ENCODE results near the gene FAM241B. TPM values are rescaled to one million over a fixed set of nuclear protein-coding genes. Genes with fewer than 3 reads are reported as not detected.

The FAM241B gene
- total RNA-seq, 2 experiments from 2014 or later: 5.4 to 6.1 TPM

DNA sequence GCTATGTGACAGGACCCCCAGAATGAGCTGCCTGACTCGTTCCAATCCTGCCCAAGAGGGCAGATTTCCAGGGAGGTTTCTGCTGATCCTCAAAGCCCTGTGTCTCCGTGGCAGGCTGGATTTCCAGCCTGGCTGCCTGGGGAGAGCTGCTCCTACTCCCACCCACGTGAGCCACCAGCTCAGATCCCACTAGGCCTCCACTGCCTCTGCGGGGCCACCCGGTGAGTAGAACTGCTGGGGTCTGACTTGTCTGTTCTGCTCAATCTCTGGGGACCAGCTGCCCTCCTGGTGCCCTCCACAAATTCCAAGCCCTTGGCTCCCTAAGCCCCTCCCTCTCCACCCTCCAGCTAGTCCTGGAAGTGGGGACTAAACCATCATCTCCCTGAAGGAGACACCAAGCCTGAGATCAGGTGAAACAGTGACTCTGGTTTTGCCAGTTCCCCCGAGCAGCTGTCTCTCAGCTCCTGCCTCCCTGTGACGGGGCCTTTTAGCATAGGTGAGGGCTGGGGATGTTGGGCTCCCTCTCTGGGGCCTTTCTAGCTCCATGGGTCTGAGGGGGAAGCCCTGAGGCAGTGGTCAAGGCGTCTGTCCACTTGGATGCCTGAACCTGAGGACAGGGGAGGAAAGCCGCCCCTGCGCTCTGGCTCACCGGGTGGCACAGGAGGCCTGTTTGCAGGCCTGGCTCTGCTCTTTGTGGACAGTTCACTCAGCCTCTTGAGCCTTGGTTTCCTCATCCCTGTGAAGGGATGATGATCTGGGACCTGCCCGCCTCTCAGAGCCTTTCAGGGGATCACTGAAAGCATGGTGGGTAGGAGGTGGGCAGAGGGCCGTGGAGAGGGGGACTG, 5.6 kb downstream of the FAM241B start:
- peaks cover 7% of the 10 kb centered on the region for H3K4me1 Mint-ChIP-seq (ENCODE audit: low read depth)
- DNase-seq (no peak), ATAC-seq (no peak)
- no peak overlapping the region for H3K27ac Mint-ChIP-seq
- POLR2A ChIA-PET: interaction anchor here (1.4 kb wide), 1 partner anchor 120 kb away, joined by 5 read pairs; no protein-coding TSS in a partner anchor
- no peaks in the 10 kb centered on the region for H3K36me3 Mint-ChIP-seq (ENCODE audit: low read depth)
- CTCF ChIA-PET: interaction anchor here (0.9 to 14.9 kb wide), 10 partner anchors 7 to 131 kb away, joined by 3 to 314 read pairs (median 4); no protein-coding TSS in a partner anchor
- no peaks in the 10 kb centered on the region for H3K27me3 Mint-ChIP-seq (ENCODE audit: low read depth)
- H3K9me3 Mint-ChIP-seq (ENCODE audit: insufficient read depth): no peaks in the 10 kb centered on the region
- no peak overlapping the region for H3K4me3 Mint-ChIP-seq

DNA sequence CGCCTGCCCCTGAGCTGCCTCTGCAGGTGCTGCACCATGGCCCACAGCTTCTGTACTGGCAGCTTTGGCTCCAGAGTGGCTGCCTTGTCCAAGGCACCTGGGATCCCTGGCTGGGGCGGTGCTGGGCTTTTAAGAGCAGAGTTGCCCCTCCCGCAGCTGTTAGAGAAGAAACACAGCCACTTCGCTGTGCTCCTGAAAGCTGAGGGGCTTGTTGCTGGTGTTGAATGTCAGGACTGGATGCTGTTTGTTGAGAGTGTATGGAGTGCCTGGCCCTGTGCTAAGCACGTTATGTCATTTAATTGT, 6.2 kb downstream of the FAM241B start:
- H3K9me3 Mint-ChIP-seq (ENCODE audit: insufficient read depth): no peaks in the 10 kb centered on the region
- H3K4me3 Mint-ChIP-seq: no peak overlapping the region
- H3K4me1 Mint-ChIP-seq (ENCODE audit: low read depth): peaks cover 3% of the 10 kb centered on the region
- no peaks in the 10 kb centered on the region for H3K36me3 Mint-ChIP-seq (ENCODE audit: low read depth)
- H3K27ac Mint-ChIP-seq: no peak overlapping the region
- peaks cover 2% of the 10 kb centered on the region for H3K27me3 Mint-ChIP-seq (ENCODE audit: low read depth)
- no peak for DNase-seq
- ATAC-seq: no peak
- ChIA-PET CTCF (interaction anchor here (0.9 to 14.9 kb wide), 14 partner anchors 8 to 232 kb away, joined by 3 to 314 read pairs (median 4); partner anchors contain the start of gene NEUROG3), POLR2A (interaction anchor here (1.4 kb wide), 1 partner anchor 121 kb away, joined by 5 read pairs; no protein-coding TSS in a partner anchor)

DNA sequence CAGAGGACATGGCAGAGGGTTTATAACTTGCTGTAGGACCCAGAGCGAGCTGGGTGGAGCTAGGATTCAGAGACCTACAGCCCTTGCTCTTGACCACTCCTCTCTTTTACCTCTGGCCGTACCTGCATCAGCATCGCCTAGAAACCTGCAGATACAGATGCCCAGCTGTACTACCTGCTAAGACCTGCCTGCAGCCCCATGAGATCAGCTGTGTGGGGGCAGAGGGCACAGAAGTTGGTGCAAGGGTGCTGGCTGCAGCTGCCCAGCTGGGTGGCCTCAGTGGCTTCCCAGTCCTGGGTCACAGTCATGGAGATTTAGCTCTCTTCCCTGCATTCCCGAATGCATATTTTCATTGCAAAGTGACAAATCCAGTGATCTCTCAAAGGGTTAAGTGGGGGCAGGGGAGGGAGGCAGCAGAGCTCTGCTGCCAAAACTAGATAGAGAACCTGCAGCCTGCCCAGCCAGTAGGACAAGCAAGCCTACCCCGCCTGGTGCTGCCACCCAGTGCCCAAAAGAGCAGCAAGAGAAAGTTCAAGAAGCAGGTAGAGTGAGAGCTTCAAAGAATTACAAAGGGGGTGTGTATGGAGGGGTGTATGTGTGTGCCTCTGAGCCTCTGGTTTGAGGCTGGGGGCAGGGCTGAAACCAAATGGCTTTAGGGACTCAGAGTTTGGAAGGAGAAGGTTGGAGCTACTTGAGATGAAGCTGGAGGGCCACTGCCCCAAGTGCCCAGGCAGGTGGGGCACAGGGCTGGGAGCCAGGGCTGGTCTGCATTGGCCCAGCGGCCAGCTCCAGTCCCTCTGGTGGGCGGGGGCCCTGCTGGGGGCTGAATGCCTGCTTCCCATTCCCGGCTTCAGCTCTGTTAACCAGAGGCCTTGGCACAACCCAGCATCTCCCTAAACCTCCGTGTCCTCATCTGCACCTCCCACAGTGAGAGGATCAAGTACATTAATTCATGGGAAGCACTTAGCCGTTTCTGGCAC, 6.9 kb downstream of the FAM241B start:
- ChIA-PET POLR2A (interaction anchor here (1.3 kb wide), 1 partner anchor 122 kb away, joined by 3 read pairs; no protein-coding TSS in a partner anchor), CTCF (interaction anchor here (0.7 to 14.9 kb wide), 21 partner anchors 8 to 436 kb away, joined by 3 to 314 read pairs (median 4); partner anchors contain the start of genes FAM241B and NEUROG3)
- Mint-ChIP-seq H3K9me3 (ENCODE audit: insufficient read depth) (no peaks in the 10 kb centered on the region), H3K27ac (no peak overlapping the region), H3K27me3 (ENCODE audit: low read depth) (peaks cover 2% of the 10 kb centered on the region), H3K4me3 (no peak overlapping the region), H3K36me3 (ENCODE audit: low read depth) (no peaks in the 10 kb centered on the region), H3K4me1 (ENCODE audit: low read depth) (no peaks in the 10 kb centered on the region)
- DNase-seq (peak; percentile 65), ATAC-seq (peak; percentile 55)

DNA sequence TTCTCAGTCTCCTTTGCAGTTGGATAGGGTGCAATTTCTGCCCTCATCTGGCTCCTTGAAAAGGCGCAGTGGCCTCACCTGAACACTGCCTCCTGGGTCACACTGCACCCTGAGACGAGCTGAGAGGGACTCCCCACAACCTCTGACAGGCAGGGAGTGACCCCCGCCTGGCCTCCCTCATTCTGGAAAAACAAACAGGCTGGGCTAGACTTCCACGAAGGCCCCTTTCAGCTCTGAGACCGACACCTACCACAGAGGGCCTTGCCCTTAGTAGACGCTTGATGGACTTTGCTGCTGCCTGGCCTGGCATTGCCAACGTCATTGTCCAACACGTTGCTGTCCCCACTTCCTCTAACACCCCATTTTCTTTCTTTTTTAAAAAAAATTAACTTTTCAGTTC, 8.6 kb downstream of the FAM241B start:
- ChIA-PET POLR2A (interaction anchor here (0.8 kb wide), 1 partner anchor 124 kb away, joined by 3 read pairs; no protein-coding TSS in a partner anchor), CTCF (interaction anchor here (1.4 to 14.9 kb wide), 4 partner anchors 10 to 125 kb away, joined by 5 to 314 read pairs (median 12); partner anchors contain the start of gene FAM241B)
- DNase-seq: no peak
- Mint-ChIP-seq H3K27me3 (ENCODE audit: low read depth) (peaks cover 4% of the 10 kb centered on the region), H3K9me3 (ENCODE audit: insufficient read depth) (no peaks in the 10 kb centered on the region), H3K27ac (no peak overlapping the region), H3K36me3 (ENCODE audit: low read depth) (no peaks in the 10 kb centered on the region), H3K4me3 (no peak overlapping the region), H3K4me1 (ENCODE audit: low read depth) (no peaks in the 10 kb centered on the region)
- ATAC-seq: no peak

DNA sequence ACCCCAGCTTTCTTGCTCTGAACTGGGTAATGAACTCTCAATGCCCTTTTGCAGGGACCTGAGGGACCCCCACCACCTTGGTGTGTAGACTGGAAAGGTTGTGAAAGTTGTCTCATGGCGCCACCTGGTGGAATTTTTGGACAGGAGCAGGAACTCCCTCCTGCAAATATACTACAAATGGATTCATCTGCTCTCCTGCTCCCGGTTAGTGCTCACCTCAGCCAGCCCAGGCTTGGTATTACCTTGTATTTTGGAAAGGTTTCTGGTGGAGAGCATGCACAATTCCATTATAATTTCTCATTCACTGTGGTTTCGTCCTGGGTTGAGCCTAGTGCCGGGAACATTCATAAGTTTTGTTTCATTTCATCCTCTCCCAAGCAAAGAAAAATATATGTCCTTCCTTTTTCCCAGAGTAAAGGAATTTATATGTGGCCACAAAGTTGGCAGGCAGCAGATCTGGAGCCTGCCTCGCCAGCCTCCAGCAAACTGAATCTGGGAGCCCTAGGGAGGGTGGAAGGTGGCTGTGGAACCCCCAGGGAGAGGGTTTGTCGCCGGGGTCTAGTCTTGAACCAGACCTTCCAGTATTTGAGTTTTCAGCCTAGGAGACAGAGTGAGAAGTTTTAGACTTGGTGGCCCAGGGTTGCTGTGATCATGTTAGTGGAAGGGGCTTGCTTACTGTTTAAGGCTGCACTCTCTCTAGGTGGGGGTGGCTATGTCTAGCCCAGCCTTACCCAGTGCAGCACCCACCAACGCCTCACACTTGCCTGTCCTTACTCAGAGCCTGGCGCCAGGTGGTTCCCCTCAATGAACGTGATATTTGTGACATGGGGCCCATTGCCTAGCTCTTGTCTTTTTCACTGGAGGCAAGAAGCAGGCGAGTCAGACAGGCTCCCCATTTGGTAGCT, 9.5 kb downstream of the FAM241B start:
- no peaks in the 10 kb centered on the region for H3K9me3 Mint-ChIP-seq (ENCODE audit: insufficient read depth)
- ATAC-seq (peak; percentile 66), DNase-seq (peak; percentile 81)
- ChIA-PET CTCF (interaction anchor here (1.7 to 14.9 kb wide), 4 partner anchors 8 to 126 kb away, joined by 7 to 314 read pairs (median 14); partner anchors contain the start of gene FAM241B), POLR2A (no interaction called here)
- peaks cover 4% of the 10 kb centered on the region for H3K27me3 Mint-ChIP-seq (ENCODE audit: low read depth)
- H3K4me3 Mint-ChIP-seq: no peak overlapping the region
- H3K27ac Mint-ChIP-seq: no peak overlapping the region
- H3K36me3 Mint-ChIP-seq (ENCODE audit: low read depth): no peaks in the 10 kb centered on the region
- H3K4me1 Mint-ChIP-seq (ENCODE audit: low read depth): no peaks in the 10 kb centered on the region

DNA sequence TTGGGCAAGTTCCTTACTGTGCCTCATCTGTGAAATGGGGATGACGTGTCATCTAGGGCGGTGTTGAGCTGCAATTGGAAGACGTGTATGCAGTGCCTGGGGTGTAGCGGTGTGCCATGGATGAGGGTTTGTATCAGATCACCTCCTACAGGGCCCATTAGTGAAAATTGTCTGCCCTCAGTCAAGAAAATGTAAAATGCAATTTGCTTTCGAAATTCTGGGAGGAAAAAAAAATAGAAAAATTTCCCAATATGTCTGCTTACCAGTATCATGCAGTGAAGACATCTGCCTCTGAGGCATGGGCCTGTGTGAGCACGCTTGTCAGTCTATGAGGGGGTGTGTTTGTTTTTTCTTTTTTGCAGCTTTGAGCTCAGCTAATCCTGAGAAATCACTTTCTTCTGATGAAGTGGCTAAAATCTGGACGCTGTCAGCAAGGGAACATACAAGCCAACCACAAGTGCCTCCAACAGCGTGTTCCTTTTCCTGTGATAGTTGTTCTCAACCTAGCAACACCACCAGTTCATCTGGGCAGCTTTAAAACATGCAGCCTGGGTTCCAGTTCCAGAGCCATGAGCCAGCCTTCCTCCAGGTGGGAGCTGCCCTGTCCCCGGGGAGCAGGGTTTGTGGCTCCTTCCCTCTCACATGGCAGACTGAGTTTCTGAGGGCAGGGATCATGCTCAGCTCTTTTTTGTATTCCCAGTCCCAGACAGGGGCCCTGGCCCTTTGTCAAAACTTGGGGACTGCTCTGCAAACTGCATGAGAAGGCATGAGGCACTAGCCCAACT, 10.3 kb downstream of the FAM241B start:
- Mint-ChIP-seq H3K9me3 (ENCODE audit: insufficient read depth) (no peaks in the 10 kb centered on the region), H3K27me3 (ENCODE audit: low read depth) (peaks cover 4% of the 10 kb centered on the region), H3K4me3 (no peak overlapping the region), H3K27ac (no peak overlapping the region), H3K4me1 (ENCODE audit: low read depth) (no peaks in the 10 kb centered on the region), H3K36me3 (ENCODE audit: low read depth) (no peaks in the 10 kb centered on the region)
- ChIA-PET POLR2A (no interaction called here), CTCF (interaction anchor here (0.6 to 14.9 kb wide), 6 partner anchors 9 to 133 kb away, joined by 3 to 314 read pairs (median 12); partner anchors contain the start of gene FAM241B)
- no peak for ATAC-seq
- no peak for DNase-seq

DNA sequence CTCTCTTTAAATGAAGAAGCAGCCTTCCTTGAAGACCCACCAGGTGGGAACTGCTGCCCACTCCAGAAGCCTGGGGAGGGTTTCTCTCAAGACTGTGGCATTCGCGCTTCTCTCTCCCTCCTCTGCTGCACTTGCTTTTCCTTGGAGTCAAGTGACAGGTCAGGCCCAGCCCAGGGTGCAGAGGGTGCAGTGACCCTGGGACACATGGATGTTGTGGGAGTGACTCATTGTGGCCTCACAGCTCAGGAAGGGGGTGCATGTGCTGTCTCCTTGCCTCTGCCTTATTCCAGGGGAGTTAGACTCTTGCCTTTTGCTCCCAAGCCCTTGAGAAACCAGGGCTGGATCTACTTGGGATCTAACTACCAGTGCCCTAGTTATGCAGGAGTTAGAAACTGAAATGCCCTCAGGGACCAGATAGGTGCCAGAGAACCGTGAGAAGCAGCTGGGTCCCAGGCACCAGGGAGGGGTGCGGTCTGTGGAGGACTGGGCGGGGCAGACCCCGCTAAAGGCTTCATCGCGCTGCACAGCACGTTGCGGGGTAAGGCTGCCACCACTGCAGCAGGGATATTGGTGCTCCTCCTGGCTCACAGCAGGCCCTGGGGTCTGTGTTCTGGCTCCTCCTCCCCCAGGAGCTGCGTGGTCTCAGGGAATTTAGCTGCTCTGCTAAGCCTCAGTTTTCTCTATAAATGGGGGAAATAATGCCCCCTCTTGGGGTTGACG, 11.4 kb downstream of the FAM241B start:
- ChIA-PET CTCF (interaction anchor here (1.2 to 14.9 kb wide), 6 partner anchors 10 to 134 kb away, joined by 3 to 314 read pairs (median 12); partner anchors contain the start of gene FAM241B), POLR2A (no interaction called here)
- no peak for DNase-seq
- no peaks in the 10 kb centered on the region for H3K4me1 Mint-ChIP-seq (ENCODE audit: low read depth)
- no peak overlapping the region for H3K4me3 Mint-ChIP-seq
- peaks cover 4% of the 10 kb centered on the region for H3K27me3 Mint-ChIP-seq (ENCODE audit: low read depth)
- ATAC-seq: no peak
- no peaks in the 10 kb centered on the region for H3K36me3 Mint-ChIP-seq (ENCODE audit: low read depth)
- no peak overlapping the region for H3K27ac Mint-ChIP-seq
- H3K9me3 Mint-ChIP-seq (ENCODE audit: insufficient read depth): no peaks in the 10 kb centered on the region

DNA sequence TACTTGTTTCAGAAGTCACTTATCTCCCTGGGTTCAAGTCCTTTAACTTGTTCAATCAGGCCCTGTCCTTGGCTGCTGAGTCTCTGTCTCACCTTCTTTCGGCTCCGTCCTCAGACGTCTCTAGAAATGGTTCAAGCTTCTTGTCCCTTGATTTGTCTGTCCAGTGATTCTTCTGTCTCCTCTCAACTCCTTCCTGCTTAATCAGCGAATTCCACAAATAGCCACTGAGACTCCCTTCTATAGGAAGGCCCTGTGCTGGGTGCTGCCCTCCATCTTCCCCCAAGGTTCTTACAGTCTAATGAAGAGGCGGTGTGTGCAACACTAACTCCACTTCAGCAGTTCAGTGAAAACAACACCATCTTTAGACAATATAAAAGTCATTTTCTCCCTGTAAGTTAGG, 12.7 kb downstream of the FAM241B start:
- Mint-ChIP-seq H3K36me3 (ENCODE audit: low read depth) (no peaks in the 10 kb centered on the region), H3K27me3 (ENCODE audit: low read depth) (peaks cover 4% of the 10 kb centered on the region), H3K4me1 (ENCODE audit: low read depth) (no peaks in the 10 kb centered on the region), H3K9me3 (ENCODE audit: insufficient read depth) (no peaks in the 10 kb centered on the region), H3K27ac (no peak overlapping the region), H3K4me3 (no peak overlapping the region)
- no peak for ATAC-seq
- no peak for DNase-seq
- ChIA-PET CTCF (interaction anchor here (0.8 to 14.9 kb wide), 7 partner anchors 8 to 272 kb away, joined by 3 to 314 read pairs (median 5); partner anchors contain the start of gene FAM241B), POLR2A (no interaction called here)

DNA sequence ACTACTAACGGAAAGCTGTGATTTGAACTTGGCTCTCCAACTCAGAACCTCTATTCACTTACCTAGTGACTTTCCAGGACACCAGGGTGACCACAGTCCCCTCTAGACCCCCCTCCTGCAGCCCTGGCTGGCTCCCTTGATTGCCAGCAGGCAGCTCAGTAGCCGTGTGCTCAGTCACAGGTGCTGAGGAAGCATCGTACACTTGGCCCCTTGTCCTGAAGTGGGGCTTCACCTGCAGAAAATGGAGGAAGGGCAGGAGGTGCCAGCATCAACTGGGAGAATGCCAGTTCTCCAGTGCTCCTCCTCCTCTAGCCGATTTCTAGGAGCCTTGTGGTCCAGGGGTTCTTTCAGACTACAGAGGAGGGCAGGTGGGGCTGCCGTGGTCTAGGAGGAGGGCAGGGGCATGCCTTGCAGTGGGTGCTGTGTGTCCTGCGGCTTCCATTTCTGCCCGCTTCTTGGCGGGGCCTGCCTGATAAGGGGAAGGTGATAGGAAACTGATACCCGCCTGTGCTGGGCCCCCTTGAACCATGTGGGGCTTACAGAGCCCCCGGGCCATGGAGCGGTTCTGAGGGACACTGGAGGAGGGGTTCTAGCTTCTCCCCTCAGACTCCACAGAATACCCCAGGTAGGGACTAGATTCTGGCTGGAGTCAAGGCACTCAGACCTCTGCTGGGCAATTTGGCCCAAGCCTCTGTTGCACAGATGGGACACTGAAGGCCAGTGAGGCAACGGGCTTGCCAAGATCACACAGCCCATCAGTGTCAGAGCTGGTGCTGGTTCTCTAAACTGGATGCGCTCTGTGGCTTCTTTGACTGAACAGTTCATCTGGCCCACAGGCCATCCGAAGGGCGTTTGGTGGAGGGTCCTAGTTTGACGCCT, 14.0 kb downstream of the FAM241B start:
- ChIA-PET CTCF (interaction anchor here (0.7 to 14.9 kb wide), 12 partner anchors 8 to 315 kb away, joined by 3 to 314 read pairs (median 6); partner anchors contain the start of gene FAM241B), POLR2A (no interaction called here)
- Mint-ChIP-seq H3K4me1 (ENCODE audit: low read depth) (no peaks in the 10 kb centered on the region), H3K4me3 (no peak overlapping the region), H3K9me3 (ENCODE audit: insufficient read depth) (no peaks in the 10 kb centered on the region), H3K27me3 (ENCODE audit: low read depth) (peaks cover 4% of the 10 kb centered on the region), H3K27ac (no peak overlapping the region), H3K36me3 (ENCODE audit: low read depth) (no peaks in the 10 kb centered on the region)
- ATAC-seq: no peak
- no peak for DNase-seq
